Smooth muscle cell (in vitro differentiated cells): ENCODE measurements around the gene CACNA1D. TPM values are rescaled to one million over a fixed set of nuclear protein-coding genes. Genes with fewer than 3 reads are reported as not detected.

Experiments
- DNase-seq: peaks from one replicate; lab custom pipeline; 2025; ENCODE audit not compliant: unreplicated experiment; lab: John Stamatoyannopoulos, UW
- H2AFZ ChIP-seq: fragments of 200-600 bp; sonication (generic); 2 replicates; pipeline ENCODE4 v1.6.0; 2016; ENCODE audit warnings: antibody characterized with exemption, low read depth, mild to moderate bottlenecking
- H3F3A ChIP-seq: fragments of 200-600 bp; sonication (generic); 2 replicates; pipeline ENCODE4 v1.6.0; 2017; ENCODE audit warnings: antibody characterized with exemption, low read depth
- H3K27ac ChIP-seq: fragments of 200-600 bp; sonication (generic); 2 replicates; pipeline ENCODE4 v1.5.1; 2016; ENCODE audit warnings: low read depth, mild to moderate bottlenecking
- H3K27me3 ChIP-seq: fragments of 200-600 bp; sonication (generic); 2 replicates; pipeline ENCODE4 v1.6.1; 2016; ENCODE audit warnings: low read depth, mild to moderate bottlenecking
- H3K36me3 ChIP-seq: fragments of 200-600 bp; sonication (generic); 2 replicates; pipeline ENCODE4 v1.5.1; 2016; ENCODE audit warnings: low read depth
- H3K4me1 ChIP-seq: fragments of 200-600 bp; sonication (generic); 2 replicates; pipeline ENCODE4 v1.5.1; 2016; ENCODE audit warnings: low read depth
- H3K4me2 ChIP-seq: fragments of 200-600 bp; sonication (generic); 2 replicates; pipeline ENCODE4 v1.6.0; 2016; ENCODE audit warnings: mild to moderate bottlenecking
- H3K4me3 ChIP-seq: fragments of 200-600 bp; sonication (generic); 2 replicates; pipeline ENCODE4 v1.5.1; 2016; ENCODE audit warnings: mild to moderate bottlenecking
- H3K79me2 ChIP-seq: fragments of 200-600 bp; sonication (generic); 2 replicates; pipeline ENCODE4 v1.6.0; 2016; ENCODE audit warnings: low read depth, mild to moderate bottlenecking
- H3K9ac ChIP-seq: fragments of 200-600 bp; sonication (generic); 2 replicates; pipeline ENCODE4 v1.6.0; 2016; ENCODE audit warnings: low read depth
- H3K9me3 ChIP-seq: fragments of 200-600 bp; sonication (generic); replicated peaks from 2 replicates; pipeline ENCODE4 v1.5.1; 2016; ENCODE audit warnings: low read depth
- H4K20me1 ChIP-seq: fragments of 200-600 bp; sonication (generic); 2 replicates; pipeline ENCODE4 v1.6.0; 2016; ENCODE audit warnings: low read depth
- CTCF ChIP-seq: fragments of 200-600 bp; sonication (generic); IDR thresholded peaks from 2 replicates; pipeline ENCODE4 v1.5.1; 2017; ENCODE audit warnings: borderline replicate concordance, mild to moderate bottlenecking, antibody characterized with exemption; ENCODE audit not compliant: insufficient read depth, poor library complexity, severe bottlenecking
- WGBS: methylation state at CpG from one replicate; pipeline ENCODE4 v1.1.7; 2016; ENCODE audit warnings: low lambda C conversion rate; 5-methylcytosine and 5-hydroxymethylcytosine counted together
- polyA plus RNA-seq: library from polyadenylated mRNA; unstranded; fragments of >200 nt; fragmentation: Nextera tagmentation; extraction: Ambion mirVana; gene quantifications from 2 replicates; pipeline ENCODE4 v1.2.1, GENCODE V29; 2016
- total RNA-seq: library from RNA; depleted of rRNA; stranded (reverse); fragments of >200 nt; gene quantifications from 2 replicates; pipeline ENCODE4 v1.2.3, GENCODE V29; 2014

The CACNA1D gene
- total and polyA plus RNA-seq, 2 experiments from 2014 or later = 0.63 to 1.4 TPM

DNA sequence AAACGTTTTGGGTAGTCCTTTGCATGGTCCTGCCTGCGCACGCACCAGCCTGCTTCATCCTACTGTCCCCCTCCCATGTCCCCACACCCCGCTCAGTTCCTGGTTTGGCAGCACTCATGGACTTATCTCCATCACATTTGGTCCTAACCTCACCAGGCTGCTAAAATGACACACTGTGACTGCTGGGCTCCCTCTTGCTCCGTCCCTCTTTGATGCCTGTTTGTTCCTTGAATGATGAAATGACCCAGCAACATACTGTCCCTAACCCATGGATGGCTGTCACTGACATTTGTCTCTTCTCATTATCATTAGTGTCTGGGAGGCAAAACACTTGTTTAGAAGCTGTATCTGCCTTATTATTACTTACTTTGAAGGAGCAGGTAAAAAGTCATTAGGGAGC, 271.3 kb downstream of the CACNA1D start:
- Histone ChIP-seq H3K27me3 (peaks cover 34% of the 10 kb centered on the region), H4K20me1 (no peaks in the 10 kb centered on the region), H3K4me3 (no peak overlapping the region), H3K36me3 (no peaks in the 10 kb centered on the region), H3K4me2 (no peak overlapping the region), H3F3A (no peaks in the 10 kb centered on the region), H3K27ac (no peak overlapping the region), H3K4me1 (no peaks in the 10 kb centered on the region), H3K9ac (no peak overlapping the region), H3K9me3 (no peaks in the 10 kb centered on the region), H3K79me2 (no peaks in the 10 kb centered on the region), H2AFZ (no peak overlapping the region)
- DNase-seq = no peak
- WGBS = 85% methylated on average over 5 of the region's 5 CpGs
- no peak for TF ChIP-seq CTCF

DNA sequence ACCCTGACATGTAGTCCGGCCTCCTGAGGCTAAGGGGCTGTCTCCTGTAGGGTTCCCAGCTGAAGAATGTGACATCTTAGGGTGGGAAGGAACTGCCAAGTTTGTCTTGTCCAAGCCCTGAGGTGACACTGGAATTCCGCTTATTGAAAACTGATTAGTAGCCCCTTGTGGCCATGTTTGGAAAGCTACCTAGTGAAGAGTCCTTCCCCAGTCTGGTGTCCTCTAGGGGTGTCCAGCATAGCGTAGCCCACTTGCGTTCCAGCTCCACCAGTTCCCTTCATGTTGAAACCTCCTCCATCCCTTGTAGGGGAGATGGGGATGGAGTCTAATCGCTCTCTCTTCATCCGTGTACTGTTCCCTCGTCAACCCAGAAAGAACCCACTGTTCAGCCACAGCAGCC, 272.3 kb downstream of the CACNA1D start:
- no peak overlapping the region for H3K4me2 ChIP-seq
- no peaks in the 10 kb centered on the region for H3K79me2 ChIP-seq
- peaks cover 28% of the 10 kb centered on the region for H3K27me3 ChIP-seq
- H3K27ac ChIP-seq = no peak overlapping the region
- no peak overlapping the region for H3K4me3 ChIP-seq
- H2AFZ ChIP-seq = no peak overlapping the region
- no peaks in the 10 kb centered on the region for H3K36me3 ChIP-seq
- TF ChIP-seq CTCF = no peak
- WGBS = 93% methylated on average over 7 of the region's 7 CpGs
- H3K9me3 ChIP-seq = no peaks in the 10 kb centered on the region
- no peak for DNase-seq
- H3K4me1 ChIP-seq = no peaks in the 10 kb centered on the region
- H4K20me1 ChIP-seq = no peaks in the 10 kb centered on the region
- no peak overlapping the region for H3K9ac ChIP-seq
- no peaks in the 10 kb centered on the region for H3F3A ChIP-seq

GRCh38 chr3:53768478-53769459, 274.4 kb downstream of the CACNA1D start:
- H3F3A ChIP-seq = no peaks in the 10 kb centered on the region
- no peaks in the 10 kb centered on the region for H3K79me2 ChIP-seq
- H3K27ac ChIP-seq = no peak overlapping the region
- no peaks in the 10 kb centered on the region for H4K20me1 ChIP-seq
- no peak for TF ChIP-seq CTCF
- H3K4me1 ChIP-seq = peaks cover 5% of the 10 kb centered on the region
- H3K36me3 ChIP-seq = no peaks in the 10 kb centered on the region
- no peak overlapping the region for H3K4me3 ChIP-seq
- DNase-seq = no peak
- H3K9ac ChIP-seq = no peak overlapping the region
- WGBS = 77% methylated on average over 12 of the region's 12 CpGs
- H3K27me3 ChIP-seq = peaks cover 33% of the 10 kb centered on the region
- H3K9me3 ChIP-seq = no peaks in the 10 kb centered on the region
- no peak overlapping the region for H3K4me2 ChIP-seq
- H2AFZ ChIP-seq = no peak overlapping the region
